Loucy (cell line): ENCODE data around the gene TBPL2.

Experiments used
- H2AFZ ChIP-seq: fragments of 200-600 bp; sonication (generic); 2 replicates; pipeline ENCODE4 v1.6.0; 2016; ENCODE audit warnings: antibody characterized with exemption, mild to moderate bottlenecking, low read length, moderate library complexity
- H3F3A ChIP-seq: fragments of 200-600 bp; 2 replicates; pipeline ENCODE4 v1.6.0; 2016; ENCODE audit warnings: antibody characterized with exemption, low read depth, mild to moderate bottlenecking
- H3K27me3 ChIP-seq: fragments of 200-600 bp; sonication (generic); 2 replicates; pipeline ENCODE4 v1.6.1; 2014; ENCODE audit warnings: low read length, mild to moderate bottlenecking; ENCODE audit not compliant: insufficient read depth, poor library complexity, severe bottlenecking
- H3K36me3 ChIP-seq: fragments of 200-600 bp; sonication (generic); 2 replicates; pipeline ENCODE4 v1.6.1; 2016; ENCODE audit warnings: low read length; ENCODE audit not compliant: insufficient read depth
- H3K4me1 ChIP-seq: fragments of 200-600 bp; sonication (generic); 2 replicates; pipeline ENCODE4 v1.5.1; 2014; ENCODE audit warnings: low read length, mild to moderate bottlenecking; ENCODE audit not compliant: insufficient read depth, poor library complexity, severe bottlenecking
- H3K4me2 ChIP-seq: fragments of 200-600 bp; sonication (generic); 2 replicates; pipeline ENCODE4 v1.6.0; 2014; ENCODE audit warnings: antibody characterized with exemption, low read length, low read depth, mild to moderate bottlenecking; ENCODE audit not compliant: poor library complexity, severe bottlenecking
- H3K4me3 ChIP-seq: fragments of 200-600 bp; sonication (generic); 2 replicates; pipeline ENCODE4 v1.5.1; 2014; ENCODE audit warnings: low read length, mild to moderate bottlenecking, mixed read lengths; ENCODE audit not compliant: poor library complexity, severe bottlenecking
- H3K79me2 ChIP-seq: fragments of 200-600 bp; sonication (generic); 2 replicates; pipeline ENCODE4 v1.6.1; 2014; ENCODE audit warnings: low read length; ENCODE audit not compliant: insufficient read depth
- H3K9ac ChIP-seq: fragments of 200-600 bp; sonication (generic); 2 replicates; pipeline ENCODE4 v1.6.0; 2014; ENCODE audit warnings: mild to moderate bottlenecking, low read depth, low read length, moderate library complexity; ENCODE audit not compliant: poor library complexity, severe bottlenecking
- H3K9me2 ChIP-seq: fragments of 200-600 bp; sonication (generic); replicated peaks from 2 replicates; pipeline ENCODE4 v1.6.1; 2016; ENCODE audit warnings: low read depth, low read length, mixed read lengths
- H3K9me3 ChIP-seq: fragments of 200-600 bp; sonication (generic); 2 replicates; pipeline ENCODE4 v1.6.1; 2014; ENCODE audit warnings: mild to moderate bottlenecking, antibody characterized with exemption, low read length, low read depth; ENCODE audit not compliant: insufficient read depth
- H4K20me1 ChIP-seq: fragments of 200-600 bp; sonication (generic); 2 replicates; pipeline ENCODE4 v1.6.0; 2014; ENCODE audit warnings: antibody characterized with exemption, low read length, mild to moderate bottlenecking; ENCODE audit not compliant: insufficient read depth, poor library complexity, severe bottlenecking
- EZH2phosphoT487 ChIP-seq: fragments of 200-600 bp; IDR thresholded peaks from 2 replicates; pipeline ENCODE4 v1.6.1; 2018; ENCODE audit warnings: antibody characterized with exemption, mild to moderate bottlenecking, moderate library complexity, borderline replicate concordance
- TF ChIP-seq, protein P1 (sequence below): fragments of 200-600 bp; sonication (generic); conservative IDR thresholded peaks from 2 replicates; pipeline ENCODE4 v1.5.1; 2014; ENCODE audit warnings: mild to moderate bottlenecking, antibody characterized with exemption, low read length

The TBPL2 gene

DNA sequence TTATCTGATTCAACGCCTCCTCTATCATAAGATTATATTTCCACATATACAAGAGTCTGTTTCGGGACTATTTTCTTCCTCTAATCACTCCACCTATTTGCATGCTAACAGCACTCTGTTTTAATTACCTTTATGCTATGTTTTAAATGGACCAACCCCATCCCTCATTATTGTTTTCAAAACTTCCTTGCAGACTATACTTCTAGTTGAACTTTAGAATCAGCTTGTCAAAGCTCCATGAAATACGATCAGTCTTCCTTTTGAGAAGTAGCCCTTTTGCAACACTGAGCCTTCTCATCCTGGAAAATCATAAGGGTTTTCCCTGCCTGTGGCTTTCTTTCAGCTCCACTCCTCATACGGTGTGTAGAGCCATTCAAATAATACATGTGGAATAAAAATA, 65.6 kb downstream of the TBPL2 start:
- Histone ChIP-seq H3K4me1 (peaks cover 15% of the 10 kb centered on the region), H3K27me3 (no peaks in the 10 kb centered on the region), H3K9me3 (no peaks in the 10 kb centered on the region), H3K4me3 (no peak overlapping the region), H3K9ac (no peak overlapping the region), H3K79me2 (no peaks in the 10 kb centered on the region), H3F3A (peaks cover 6% of the 10 kb centered on the region; the same call in 1 of the 2 replicates), H2AFZ (no peak overlapping the region), H4K20me1 (no peaks in the 10 kb centered on the region), H3K4me2 (peak overlapping the region; percentile 20), H3K9me2 (no peaks in the 10 kb centered on the region), H3K36me3 (peaks cover 10% of the 10 kb centered on the region; the same call in 1 of the 2 replicates)
- TF ChIP-seq, protein P1, sequence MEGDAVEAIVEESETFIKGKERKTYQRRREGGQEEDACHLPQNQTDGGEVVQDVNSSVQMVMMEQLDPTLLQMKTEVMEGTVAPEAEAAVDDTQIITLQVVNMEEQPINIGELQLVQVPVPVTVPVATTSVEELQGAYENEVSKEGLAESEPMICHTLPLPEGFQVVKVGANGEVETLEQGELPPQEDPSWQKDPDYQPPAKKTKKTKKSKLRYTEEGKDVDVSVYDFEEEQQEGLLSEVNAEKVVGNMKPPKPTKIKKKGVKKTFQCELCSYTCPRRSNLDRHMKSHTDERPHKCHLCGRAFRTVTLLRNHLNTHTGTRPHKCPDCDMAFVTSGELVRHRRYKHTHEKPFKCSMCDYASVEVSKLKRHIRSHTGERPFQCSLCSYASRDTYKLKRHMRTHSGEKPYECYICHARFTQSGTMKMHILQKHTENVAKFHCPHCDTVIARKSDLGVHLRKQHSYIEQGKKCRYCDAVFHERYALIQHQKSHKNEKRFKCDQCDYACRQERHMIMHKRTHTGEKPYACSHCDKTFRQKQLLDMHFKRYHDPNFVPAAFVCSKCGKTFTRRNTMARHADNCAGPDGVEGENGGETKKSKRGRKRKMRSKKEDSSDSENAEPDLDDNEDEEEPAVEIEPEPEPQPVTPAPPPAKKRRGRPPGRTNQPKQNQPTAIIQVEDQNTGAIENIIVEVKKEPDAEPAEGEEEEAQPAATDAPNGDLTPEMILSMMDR, result no peak
- no peak for TF ChIP-seq EZH2phosphoT487

DNA sequence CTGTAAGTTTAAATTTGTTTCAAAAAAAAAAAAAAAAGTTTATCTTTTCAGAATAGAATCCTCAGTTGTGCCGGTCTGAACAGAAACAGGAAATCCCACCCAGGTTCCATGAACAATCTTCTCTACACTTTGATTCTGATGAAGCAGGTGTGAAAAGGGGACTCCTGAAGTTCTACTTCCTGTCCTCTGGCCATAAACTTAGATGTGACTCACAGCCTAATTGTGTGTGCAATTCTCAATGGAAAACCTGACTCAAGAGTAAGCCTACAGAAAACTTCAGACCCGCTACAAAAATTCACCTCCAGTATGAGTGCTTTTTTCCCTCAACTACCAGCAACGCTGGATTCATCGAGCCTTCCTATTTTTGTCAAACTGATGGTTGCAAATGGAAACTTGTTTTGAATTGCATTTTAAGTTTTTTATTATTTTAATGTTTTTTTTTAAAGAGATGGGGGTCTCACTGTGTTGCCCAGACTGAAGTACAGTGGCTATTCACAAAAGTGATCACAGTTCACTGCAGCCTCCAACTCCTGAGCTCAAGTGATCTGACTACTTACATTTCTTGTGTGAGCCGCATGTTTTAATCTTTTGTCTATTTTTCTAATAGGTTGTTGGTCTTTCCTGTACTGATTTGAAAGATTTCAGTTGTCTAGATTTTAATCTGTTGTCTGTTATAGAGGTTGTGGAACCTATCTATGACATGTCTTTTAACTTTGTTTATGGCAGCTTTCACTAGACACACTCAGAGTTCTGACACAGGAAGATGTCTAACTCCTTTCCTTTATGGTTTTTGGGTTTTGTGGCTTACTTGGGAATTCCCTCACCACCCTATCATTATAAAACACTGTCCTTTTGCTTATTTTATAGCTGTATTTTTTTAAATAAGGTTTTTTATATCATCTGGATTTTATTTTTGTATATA, 66.4 kb downstream of the TBPL2 start:
- Histone ChIP-seq H3K79me2 (no peaks in the 10 kb centered on the region), H3K4me1 (peaks cover 15% of the 10 kb centered on the region), H3K9me2 (no peaks in the 10 kb centered on the region), H3K36me3 (peaks cover 12% of the 10 kb centered on the region; the same call in 1 of the 2 replicates), H3K4me3 (no peak overlapping the region), H3F3A (peaks cover 6% of the 10 kb centered on the region; the same call in 1 of the 2 replicates), H4K20me1 (no peaks in the 10 kb centered on the region), H2AFZ (no peak overlapping the region), H3K9ac (no peak overlapping the region), H3K27me3 (no peaks in the 10 kb centered on the region), H3K4me2 (peak overlapping the region; percentile 32), H3K9me3 (no peaks in the 10 kb centered on the region)
- TF ChIP-seq, protein P1, result no peak

DNA sequence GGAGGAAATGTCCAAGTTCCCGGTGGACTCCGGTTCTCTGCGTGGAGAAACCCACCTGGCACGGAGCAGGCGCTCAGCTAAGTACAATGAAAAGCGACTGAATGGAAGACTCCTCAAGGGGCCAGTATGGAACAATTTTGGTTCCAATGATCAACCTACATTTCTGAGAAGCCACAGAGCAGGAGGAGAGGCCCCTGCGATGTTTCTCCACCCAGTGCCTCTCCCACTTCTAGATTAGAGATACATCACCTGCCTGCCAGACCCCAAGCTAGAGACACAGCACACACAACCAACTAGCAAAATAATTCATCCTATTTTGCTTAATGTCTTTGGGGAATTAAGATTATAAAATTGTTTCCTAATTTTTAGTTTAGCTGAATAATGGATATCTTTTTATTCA, 67.6 kb downstream of the TBPL2 start:
- H3K9me3 ChIP-seq, result no peaks in the 10 kb centered on the region
- H3K9me2 ChIP-seq, result no peaks in the 10 kb centered on the region
- H3K79me2 ChIP-seq, result no peaks in the 10 kb centered on the region
- peaks cover 17% of the 10 kb centered on the region; the same call in 1 of the 2 replicates for H3K36me3 ChIP-seq
- no peaks in the 10 kb centered on the region for H4K20me1 ChIP-seq
- TF ChIP-seq, protein P1, result no peak
- H3K4me2 ChIP-seq, result no peak overlapping the region
- no peak overlapping the region for H2AFZ ChIP-seq
- no peak overlapping the region for H3K9ac ChIP-seq
- H3K27me3 ChIP-seq, result no peaks in the 10 kb centered on the region
- no peak overlapping the region for H3K4me3 ChIP-seq
- peaks cover 15% of the 10 kb centered on the region for H3K4me1 ChIP-seq
- H3F3A ChIP-seq, result peaks cover 6% of the 10 kb centered on the region; the same call in 1 of the 2 replicates
